ENCODE results near the gene EIF6. TPM values are rescaled to one million over a fixed set of nuclear protein-coding genes. Genes with fewer than 3 reads are reported as not detected.

EIF6 gene
- total and polyA plus RNA-seq, 2 donors (not counting 1 experiment from before 2014, with no cell fraction given) = 117 to 156 TPM

GRCh38 chr20:35271073-35271882 lies 13.3 kb downstream of the EIF6 start:
- H3K9ac ChIP-seq (ENCODE audit: insufficient read depth, low read length) = no peak overlapping the region
- no peak for TF ChIP-seq EZH2 (IDR thresholded peaks at IDR 0.05; ENCODE audit: low read length, missing control alignments)
- no peak for TF ChIP-seq CTCF (conservative IDR thresholded peaks at IDR 0.05 in 1 of 2, IDR thresholded peaks at IDR 0.05 in 1 of 2; ENCODE audit: low read depth in 1 of 2, low read length in 2 of 2)
- no peaks in the 10 kb centered on the region for H3K27me3 ChIP-seq (ENCODE audit: control insufficient read depth, insufficient read depth, low read length)
- H3K9me3 ChIP-seq (ENCODE audit: control insufficient read depth, insufficient read depth, low read depth, low read length) = no peaks in the 10 kb centered on the region
- H3K79me2 ChIP-seq (ENCODE audit: control insufficient read depth, insufficient read depth, low read length) = peaks cover 6% of the 10 kb centered on the region
- H3K4me2 ChIP-seq (ENCODE audit: extremely low read depth, insufficient read depth, low read length) = no peak overlapping the region
- peaks cover 14% of the 10 kb centered on the region for H3K36me3 ChIP-seq (ENCODE audit: control insufficient read depth, insufficient read depth, low read length)
- DNase-seq (ENCODE audit: low read depth in 2 of 2) = no peak
- no peak overlapping the region for H3K27ac ChIP-seq (ENCODE audit: insufficient read depth, low read length)
- H4K20me1 ChIP-seq (ENCODE audit: control insufficient read depth, extremely low read depth, insufficient read depth, low read length) = no peaks in the 10 kb centered on the region
- no peak overlapping the region for H2AFZ ChIP-seq (ENCODE audit: low read length)
- H3K4me3 ChIP-seq (replicated peaks in 1 of 4; ENCODE audit: control extremely low read depth in 1 of 4, insufficient read depth in 1 of 4, low read depth in 3 of 4, low read length in 4 of 4) = no peak overlapping the region
- peaks cover 3% of the 10 kb centered on the region for H3K4me1 ChIP-seq (ENCODE audit: control insufficient read depth, extremely low read depth, insufficient read depth, low read length)

- TF ChIP-seq CTCF (conservative IDR thresholded peaks at IDR 0.05 in 1 of 2, IDR thresholded peaks at IDR 0.05 in 1 of 2; ENCODE audit: low read depth in 1 of 2, low read length in 2 of 2) = no peak
- no peak for TF ChIP-seq EZH2 (IDR thresholded peaks at IDR 0.05; ENCODE audit: low read length, missing control alignments)
- no peak overlapping the region for H3K4me3 ChIP-seq (replicated peaks in 1 of 4; ENCODE audit: control extremely low read depth in 1 of 4, insufficient read depth in 1 of 4, low read depth in 3 of 4, low read length in 4 of 4)
- no peak overlapping the region for H3K9ac ChIP-seq (ENCODE audit: insufficient read depth, low read length)
- no peak overlapping the region for H3K4me2 ChIP-seq (ENCODE audit: extremely low read depth, insufficient read depth, low read length)
- H3K9me3 ChIP-seq (ENCODE audit: control insufficient read depth, insufficient read depth, low read depth, low read length) = no peaks in the 10 kb centered on the region
- no peak for DNase-seq (ENCODE audit: low read depth in 2 of 2)
- H2AFZ ChIP-seq (ENCODE audit: low read length) = no peak overlapping the region
- no peaks in the 10 kb centered on the region for H4K20me1 ChIP-seq (ENCODE audit: control insufficient read depth, extremely low read depth, insufficient read depth, low read length)
- no peaks in the 10 kb centered on the region for H3K79me2 ChIP-seq (ENCODE audit: control insufficient read depth, insufficient read depth, low read length)
- H3K36me3 ChIP-seq (ENCODE audit: control insufficient read depth, insufficient read depth, low read length) = peaks cover 9% of the 10 kb centered on the region
- peaks cover 3% of the 10 kb centered on the region for H3K4me1 ChIP-seq (ENCODE audit: control insufficient read depth, extremely low read depth, insufficient read depth, low read length)
- H3K27ac ChIP-seq (ENCODE audit: insufficient read depth, low read length) = no peak overlapping the region
- H3K27me3 ChIP-seq (ENCODE audit: control insufficient read depth, insufficient read depth, low read length) = no peaks in the 10 kb centered on the region
These were observed 14.3 kb downstream of the EIF6 start for GRCh38 chr20:35270021-35270902.
